ENCODE data around the gene MGAT4D. TPM values are rescaled to one million over a fixed set of nuclear protein-coding genes. Genes with fewer than 3 reads are reported as not detected.
A peak's percentile ranks its signal among the peaks of the same experiment; 100 is the strongest.
"Not testable (repeated sequence)": the region's sequence is repeated elsewhere in the genome, so short reads cannot be mapped to it uniquely, and the experiment has no call there.

Gene MGAT4D
- polyA plus RNA-seq, 1 experiment, result not detected

DNA sequence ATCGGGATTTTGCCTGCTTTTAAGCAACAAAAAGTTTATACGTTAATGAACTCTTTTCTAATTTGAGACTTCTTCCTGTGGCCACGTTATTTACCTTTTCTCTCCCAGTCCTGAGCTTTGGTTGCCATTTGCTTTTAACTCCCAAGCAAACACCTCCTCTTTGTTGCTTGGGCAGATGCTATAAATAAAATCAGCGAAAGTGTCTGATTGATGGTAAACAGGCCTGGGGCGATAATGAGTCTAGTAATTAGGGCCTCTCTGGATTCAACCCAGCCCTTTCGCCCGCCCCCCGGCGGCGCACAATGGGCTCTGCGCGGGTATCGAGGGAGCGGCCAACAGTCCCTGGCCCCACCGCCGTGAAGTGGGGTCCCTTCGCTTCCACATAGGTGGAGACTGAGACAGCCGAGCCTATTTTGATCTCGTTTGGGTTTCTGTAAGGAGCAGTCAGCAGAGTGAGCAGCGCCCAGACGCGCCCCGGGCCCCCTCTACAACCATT, 71.4 kb downstream of the MGAT4D start:
- no peak for DNase-seq (ENCODE audit: low read depth, low spot score)
- Histone ChIP-seq H3K9me3 (ENCODE audit: control insufficient read depth, insufficient read depth, low read length) (no peaks in the 10 kb centered on the region; the same call in 1 of the 2 replicates), H3K4me3 (ENCODE audit: low read depth, low read length) (peak overlapping the region; percentile 80), H3K27ac (ENCODE audit: low read depth, low read length) (no peak overlapping the region), H3K27me3 (ENCODE audit: control insufficient read depth, insufficient read depth, low read length) (no peaks in the 10 kb centered on the region)
- ChIA-PET CTCF (interaction anchor here (0.6 to 2.4 kb wide), 11 partner anchors 22 to 890 kb away, joined by 3 to 12 read pairs (median 3); partner anchors contain the start of gene SCOC), POLR2A (no interaction called here)
- TF ChIP-seq, protein P1, sequence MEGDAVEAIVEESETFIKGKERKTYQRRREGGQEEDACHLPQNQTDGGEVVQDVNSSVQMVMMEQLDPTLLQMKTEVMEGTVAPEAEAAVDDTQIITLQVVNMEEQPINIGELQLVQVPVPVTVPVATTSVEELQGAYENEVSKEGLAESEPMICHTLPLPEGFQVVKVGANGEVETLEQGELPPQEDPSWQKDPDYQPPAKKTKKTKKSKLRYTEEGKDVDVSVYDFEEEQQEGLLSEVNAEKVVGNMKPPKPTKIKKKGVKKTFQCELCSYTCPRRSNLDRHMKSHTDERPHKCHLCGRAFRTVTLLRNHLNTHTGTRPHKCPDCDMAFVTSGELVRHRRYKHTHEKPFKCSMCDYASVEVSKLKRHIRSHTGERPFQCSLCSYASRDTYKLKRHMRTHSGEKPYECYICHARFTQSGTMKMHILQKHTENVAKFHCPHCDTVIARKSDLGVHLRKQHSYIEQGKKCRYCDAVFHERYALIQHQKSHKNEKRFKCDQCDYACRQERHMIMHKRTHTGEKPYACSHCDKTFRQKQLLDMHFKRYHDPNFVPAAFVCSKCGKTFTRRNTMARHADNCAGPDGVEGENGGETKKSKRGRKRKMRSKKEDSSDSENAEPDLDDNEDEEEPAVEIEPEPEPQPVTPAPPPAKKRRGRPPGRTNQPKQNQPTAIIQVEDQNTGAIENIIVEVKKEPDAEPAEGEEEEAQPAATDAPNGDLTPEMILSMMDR (IDR thresholded peaks at IDR 0.05; ENCODE audit: low read depth, low read length), result no peak

DNA sequence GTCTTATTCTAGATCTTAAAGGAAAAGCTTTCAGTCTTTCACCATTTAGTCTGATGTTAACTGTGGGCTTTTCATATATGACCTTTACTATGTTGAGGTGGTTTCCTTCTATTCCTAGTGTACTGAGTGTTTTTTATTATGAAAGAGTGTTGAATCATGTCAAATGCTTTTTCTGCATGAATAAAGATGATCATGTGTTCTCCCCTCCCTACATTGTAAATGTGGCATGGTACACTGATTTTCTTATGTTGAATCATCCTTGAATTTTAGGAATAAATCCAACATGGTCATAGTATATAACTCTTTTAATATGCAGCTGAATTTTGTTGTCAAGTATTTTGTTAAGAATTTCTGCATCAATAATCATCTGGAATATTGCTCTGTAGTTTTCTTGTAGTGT, 75.0 kb downstream of the MGAT4D start:
- POLR2A ChIA-PET, result no interaction called here
- Histone ChIP-seq H3K9me3 (ENCODE audit: control insufficient read depth, insufficient read depth, low read length) (no peaks in the 10 kb centered on the region; the same call in 1 of the 2 replicates), H3K27me3 (ENCODE audit: control insufficient read depth, insufficient read depth, low read length) (no peaks in the 10 kb centered on the region), H3K4me3 (ENCODE audit: low read depth, low read length) (no peak overlapping the region), H3K27ac (ENCODE audit: low read depth, low read length) (no peak overlapping the region)
- TF ChIP-seq, protein P1 (IDR thresholded peaks at IDR 0.05; ENCODE audit: low read depth, low read length), result no peak
- no peak for DNase-seq (ENCODE audit: low read depth, low spot score)
- CTCF ChIA-PET, result no interaction called here

DNA sequence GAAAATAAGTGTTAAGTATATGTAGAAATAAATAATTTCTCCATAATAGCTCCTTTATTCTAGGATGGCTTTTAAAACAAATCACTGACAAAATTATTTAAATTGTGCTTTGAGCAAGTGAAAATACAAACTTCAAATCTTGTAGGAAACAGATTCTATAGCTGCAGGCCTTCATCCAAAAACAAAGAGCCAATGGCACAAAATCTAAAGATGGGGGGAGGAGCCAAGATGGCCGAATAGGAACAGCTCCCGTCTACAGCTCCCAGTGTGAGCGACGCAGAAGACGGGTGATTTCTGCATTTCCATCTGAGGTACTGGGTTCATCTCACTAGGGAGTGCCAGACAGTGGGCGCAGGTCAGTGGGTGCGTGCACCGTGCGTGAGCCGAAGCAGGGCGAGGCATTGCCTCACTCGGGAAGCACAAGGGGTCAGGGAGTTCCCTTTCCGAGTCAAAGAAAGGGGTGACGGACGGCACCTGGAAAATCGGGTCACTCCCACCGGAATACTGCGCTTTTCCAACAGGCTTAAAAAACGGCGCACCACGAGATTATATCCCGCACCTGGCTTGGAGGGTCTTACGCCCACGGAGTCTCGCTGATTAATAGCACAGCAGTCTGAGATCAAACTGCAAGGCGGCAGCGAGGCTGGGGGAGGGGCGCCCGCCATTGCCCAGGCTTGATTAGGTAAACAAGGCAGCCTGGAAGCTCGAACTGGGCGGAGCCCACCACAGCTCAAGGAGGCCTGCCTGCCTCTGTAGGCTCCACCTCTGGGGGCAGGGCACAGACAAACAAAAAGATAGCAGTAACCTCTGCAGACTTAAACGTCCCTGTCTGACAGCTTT, 84.7 kb downstream of the MGAT4D start:
- DNase-seq (ENCODE audit: low read depth, low spot score); H3K4me3 ChIP-seq (ENCODE audit: low read depth, low read length); POLR2A ChIA-PET; H3K9me3 ChIP-seq (ENCODE audit: control insufficient read depth, insufficient read depth, low read length); H3K27me3 ChIP-seq (ENCODE audit: control insufficient read depth, insufficient read depth, low read length); H3K27ac ChIP-seq (ENCODE audit: low read depth, low read length): not testable (repeated sequence)
- CTCF ChIA-PET, result interaction anchor here (0.6 to 1.6 kb wide), 2 partner anchors 15 to 438 kb away, joined by 3 to 5 read pairs; no protein-coding TSS in a partner anchor

DNA sequence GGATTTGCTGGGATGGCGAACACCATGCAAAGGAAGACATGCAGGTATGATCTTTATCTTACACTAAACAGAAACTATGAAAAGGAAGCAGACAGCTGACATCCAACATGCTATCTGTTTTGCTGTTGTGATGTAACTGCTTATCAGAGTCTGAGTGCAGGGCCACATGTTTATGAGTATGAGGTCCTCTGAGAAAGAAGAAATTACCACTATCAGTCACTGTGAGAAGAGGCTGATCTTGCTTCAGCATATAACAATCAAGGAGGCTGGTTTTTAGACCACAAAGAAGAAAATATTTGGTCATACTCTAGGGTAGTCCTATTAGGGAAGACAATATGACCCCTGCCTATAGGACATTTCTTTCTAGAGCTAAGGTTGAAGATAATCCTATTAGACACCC, 89.1 kb downstream of the MGAT4D start:
- H3K4me3 ChIP-seq (ENCODE audit: low read depth, low read length), result no peak overlapping the region
- no peaks in the 10 kb centered on the region; the same call in 1 of the 2 replicates for H3K9me3 ChIP-seq (ENCODE audit: control insufficient read depth, insufficient read depth, low read length)
- TF ChIP-seq, protein P1 (IDR thresholded peaks at IDR 0.05; ENCODE audit: low read depth, low read length), result no peak
- H3K27ac ChIP-seq (ENCODE audit: low read depth, low read length), result no peak overlapping the region
- ChIA-PET POLR2A (no interaction called here), CTCF (no interaction called here)
- no peak for DNase-seq (ENCODE audit: low read depth, low spot score)
- no peaks in the 10 kb centered on the region for H3K27me3 ChIP-seq (ENCODE audit: control insufficient read depth, insufficient read depth, low read length)

DNA sequence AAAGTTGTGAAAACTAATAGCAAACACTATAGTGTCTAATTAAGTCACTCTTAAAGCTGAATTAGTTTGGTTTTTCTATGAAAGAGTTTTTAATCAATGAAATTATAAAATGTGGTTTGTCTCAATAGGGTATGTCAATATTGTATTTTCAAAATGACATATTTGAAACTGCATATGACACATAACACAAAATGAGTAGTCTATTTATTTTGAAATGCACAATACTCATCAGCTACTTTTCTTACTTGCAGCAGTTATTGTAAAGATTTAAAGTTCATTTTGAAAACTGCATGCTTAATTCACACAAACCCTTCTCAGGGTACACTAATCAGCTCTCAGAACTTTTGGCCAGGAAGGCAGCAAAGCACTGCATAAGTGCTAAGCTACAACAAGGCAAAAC, 91.8 kb downstream of the MGAT4D start:
- ChIA-PET CTCF (interaction anchor here (0.8 kb wide), 1 partner anchor 33 kb away, joined by 3 read pairs; the partner anchor contains the start of gene SCOC), POLR2A (no interaction called here)
- Histone ChIP-seq H3K27me3 (ENCODE audit: control insufficient read depth, insufficient read depth, low read length) (no peaks in the 10 kb centered on the region), H3K9me3 (ENCODE audit: control insufficient read depth, insufficient read depth, low read length) (no peaks in the 10 kb centered on the region), H3K4me3 (ENCODE audit: low read depth, low read length) (no peak overlapping the region), H3K27ac (ENCODE audit: low read depth, low read length) (no peak overlapping the region)
- TF ChIP-seq, protein P1 (IDR thresholded peaks at IDR 0.05; ENCODE audit: low read depth, low read length), result no peak
- DNase-seq (ENCODE audit: low read depth, low spot score), result no peak

Data from AG04450 (cell line).